HUES64 (cell line): Measurements from ENCODE around the gene TPI1.

ENCODE experiments used
- H3K27ac ChIP-seq: 2 replicates; pipeline ENCODE4 v1.7.0; 2013; ENCODE audit warnings: low read depth, low read length, inconsistent platforms
- H3K27me3 ChIP-seq: 2 replicates; pipeline ENCODE4 v1.6.1; 2013; ENCODE audit warnings: mild to moderate bottlenecking, low read length; ENCODE audit not compliant: insufficient read depth
- H3K36me3 ChIP-seq: 2 replicates; pipeline ENCODE4 v1.6.1; 2013; ENCODE audit warnings: mild to moderate bottlenecking, low read length; ENCODE audit not compliant: insufficient read depth
- H3K4me1 ChIP-seq: 2 replicates; pipeline ENCODE4 v1.6.1; 2013; ENCODE audit warnings: mild to moderate bottlenecking, low read length, moderate library complexity; ENCODE audit not compliant: insufficient read depth
- H3K4me3 ChIP-seq: 2 replicates; pipeline ENCODE4 v1.5.1; 2013; ENCODE audit warnings: mild to moderate bottlenecking, low read length, moderate library complexity
- H3K9ac ChIP-seq: 2 replicates; pipeline ENCODE4 v1.6.1; 2013; ENCODE audit warnings: mild to moderate bottlenecking, low read depth, low read length
- H3K9me3 ChIP-seq: 2 replicates; pipeline ENCODE4 v1.6.1; 2013; ENCODE audit warnings: low read depth, low read length; ENCODE audit not compliant: insufficient read depth
- WGBS: fragments of 150-250, 120-280 bp; methylation state at CpG from one replicate; pipeline ENCODE4 v1.1.7; 2013; ENCODE audit warnings: missing lambda C conversion rate; 5-methylcytosine and 5-hydroxymethylcytosine counted together

The TPI1 gene

GRCh38 chr12:6850796-6851152 lies 16.6 kb upstream of the TPI1 start:
- H3K4me1 ChIP-seq, result peaks cover 10% of the 10 kb centered on the region
- H3K9ac ChIP-seq, result peak overlapping the region; percentile 67
- H3K27me3 ChIP-seq, result no peaks in the 10 kb centered on the region
- WGBS, result 9% methylated on average over 16 of the region's 16 CpGs
- peak overlapping the region; percentile 70 for H3K4me3 ChIP-seq
- peak overlapping the region; percentile 19; the same call in 1 of the 2 replicates for H3K27ac ChIP-seq
- no peaks in the 10 kb centered on the region for H3K9me3 ChIP-seq
- peaks cover 50% of the 10 kb centered on the region for H3K36me3 ChIP-seq

- H3K27ac ChIP-seq, result peak within 1 kb of the TSS; percentile 76; the same call in 1 of the 2 replicates
- no peaks in the 10 kb centered on the region for H3K27me3 ChIP-seq
- H3K9me3 ChIP-seq, result no peaks in the 10 kb centered on the region
- peak within 1 kb of the TSS; percentile 76 for H3K9ac ChIP-seq
- peak within 1 kb of the TSS; percentile 70 for H3K4me3 ChIP-seq
- under 1% methylated on average over 36 of the region's 37 CpGs for WGBS
- peaks cover 50% of the 10 kb centered on the region for H3K36me3 ChIP-seq
- peaks cover 10% of the 10 kb centered on the region for H3K4me1 ChIP-seq
Observed at GRCh38 chr12:6851153-6851920, 16.0 kb upstream of the TPI1 start, which contains the start of gene CDCA3. Gene CDCA3 (minus strand): TSS chr12:6851286. CDS start chr12:6850952, 334 bp downstream.

GRCh38 chr12:6851921-6852650 lies 15.2 kb upstream of the TPI1 start, which contains the start of gene USP5:
Gene USP5 (plus strand): TSS chr12:6852150. CDS start chr12:6852180, 30 bp downstream.
- H3K4me1 ChIP-seq, result peaks cover 10% of the 10 kb centered on the region
- peaks cover 50% of the 10 kb centered on the region for H3K36me3 ChIP-seq

GRCh38 chr12:6852651-6853354 lies 14.5 kb upstream of the TPI1 start:
- no peaks in the 10 kb centered on the region for H3K27me3 ChIP-seq
- H3K4me3 ChIP-seq, result peak overlapping the region; percentile 70
- H3K36me3 ChIP-seq, result peaks cover 50% of the 10 kb centered on the region
- H3K27ac ChIP-seq, result peak overlapping the region; percentile 57; the same call in 1 of the 2 replicates
- no peaks in the 10 kb centered on the region for H3K9me3 ChIP-seq
- H3K4me1 ChIP-seq, result peaks cover 10% of the 10 kb centered on the region
- H3K9ac ChIP-seq, result peak overlapping the region; percentile 57; the same call in 1 of the 2 replicates
- 3% methylated on average over 16 of the region's 18 CpGs for WGBS

More at GRCh38 chr12:6851921-6852650, 15.2 kb upstream of the TPI1 start, which contains the start of gene USP5:
- peak within 1 kb of the TSS; percentile 76; the same call in 1 of the 2 replicates for H3K27ac ChIP-seq
- peak within 1 kb of the TSS; percentile 76 for H3K9ac ChIP-seq
- H3K4me3 ChIP-seq, result peak within 1 kb of the TSS; percentile 70
- no peaks in the 10 kb centered on the region for H3K9me3 ChIP-seq
- WGBS, result under 1% methylated on average over 65 of the region's 65 CpGs
- H3K27me3 ChIP-seq, result no peaks in the 10 kb centered on the region

- H3K4me3 ChIP-seq, result peak overlapping the region; percentile 70; the same call in 1 of the 2 replicates
- peak overlapping the region; percentile 57; the same call in 1 of the 2 replicates for H3K9ac ChIP-seq
- peaks cover 51% of the 10 kb centered on the region for H3K36me3 ChIP-seq
- no peaks in the 10 kb centered on the region for H3K9me3 ChIP-seq
- no peaks in the 10 kb centered on the region for H3K27me3 ChIP-seq
- no peak overlapping the region for H3K27ac ChIP-seq
- peaks cover 10% of the 10 kb centered on the region for H3K4me1 ChIP-seq
- WGBS, result 92% methylated on average over 1 of the region's 1 CpG
Observed at GRCh38 chr12:6853626-6854025, 13.7 kb upstream of the TPI1 start.

GRCh38 chr12:6854036-6854435 lies 13.3 kb upstream of the TPI1 start:
- peaks cover 51% of the 10 kb centered on the region for H3K36me3 ChIP-seq
- H3K4me1 ChIP-seq, result peaks cover 10% of the 10 kb centered on the region
- WGBS, result 91% methylated on average over 6 of the region's 6 CpGs
- no peak overlapping the region for H3K9ac ChIP-seq
- no peak overlapping the region for H3K4me3 ChIP-seq
- no peaks in the 10 kb centered on the region for H3K9me3 ChIP-seq
- H3K27ac ChIP-seq, result no peak overlapping the region; the same call in 1 of the 2 replicates
- H3K27me3 ChIP-seq, result no peaks in the 10 kb centered on the region

- H3K9me3 ChIP-seq, result no peaks in the 10 kb centered on the region
- 95% methylated on average over 14 of the region's 14 CpGs for WGBS
- H3K4me3 ChIP-seq, result no peak overlapping the region
- no peak overlapping the region for H3K27ac ChIP-seq
- no peak overlapping the region for H3K9ac ChIP-seq
- no peaks in the 10 kb centered on the region for H3K27me3 ChIP-seq
- peaks cover 8% of the 10 kb centered on the region for H3K4me1 ChIP-seq
- H3K36me3 ChIP-seq, result peaks cover 50% of the 10 kb centered on the region
Observed at GRCh38 chr12:6855322-6855721, 12.0 kb upstream of the TPI1 start.

GRCh38 chr12:6858799-6859198 lies 8.5 kb upstream of the TPI1 start:
- Histone ChIP-seq H3K27ac (no peak overlapping the region), H3K9me3 (no peaks in the 10 kb centered on the region), H3K4me1 (0 out of 2 replicates have a peak, but pooled peaks cover under 1% of the 10 kb centered on the region), H3K9ac (no peak overlapping the region), H3K27me3 (no peaks in the 10 kb centered on the region), H3K36me3 (peaks cover 85% of the 10 kb centered on the region), H3K4me3 (no peak overlapping the region)
- WGBS, result 100% methylated on average over 1 of the region's 2 CpGs

- WGBS, result 95% methylated on average over 9 of the region's 9 CpGs
- no peak overlapping the region for H3K4me3 ChIP-seq
- no peak overlapping the region for H3K27ac ChIP-seq
- peaks cover 94% of the 10 kb centered on the region for H3K36me3 ChIP-seq
- H3K4me1 ChIP-seq, result no peaks in the 10 kb centered on the region
- H3K27me3 ChIP-seq, result no peaks in the 10 kb centered on the region
- no peaks in the 10 kb centered on the region for H3K9me3 ChIP-seq
- no peak overlapping the region for H3K9ac ChIP-seq
Observed at GRCh38 chr12:6860116-6860515, 7.2 kb upstream of the TPI1 start.

GRCh38 chr12:6860942-6861341 lies 6.4 kb upstream of the TPI1 start:
- H3K36me3 ChIP-seq, result peaks cover 93% of the 10 kb centered on the region

More at GRCh38 chr12:6860942-6861341, 6.4 kb upstream of the TPI1 start:
- WGBS, result 95% methylated on average over 7 of the region's 7 CpGs
- H3K4me3 ChIP-seq, result no peak overlapping the region
- no peaks in the 10 kb centered on the region for H3K9me3 ChIP-seq
- H3K4me1 ChIP-seq, result 0 out of 2 replicates have a peak, but pooled peaks cover 3% of the 10 kb centered on the region
- no peak overlapping the region for H3K27ac ChIP-seq
- no peaks in the 10 kb centered on the region for H3K27me3 ChIP-seq
- H3K9ac ChIP-seq, result no peak overlapping the region
